CD4-positive, alpha-beta T cell treated with Interferon alpha-2 for 1 hour (primary cell): ENCODE data around the gene BET1L.
A peak's percentile ranks its signal among the peaks of the same experiment; 100 is the strongest.
"Not testable (repeated sequence)": the region's sequence is repeated elsewhere in the genome, so short reads cannot be mapped to it uniquely, and the experiment has no call there.

Source experiments
- DNase-seq, 2 donors: peaks; one replicate each; pipeline ENCODE4 v3.0.0-alpha.2; 2020 to 2022

Gene BET1L

GRCh38 chr11:191490-192478 is 15.4 kb downstream of the BET1L start:
- peak; percentile 40 to 50 for DNase-seq

GRCh38 chr11:190546-190945 is 16.7 kb downstream of the BET1L start:
- DNase-seq, result peak in 1 of 2 donors; percentile 0

- DNase-seq, result peak in 1 of 2 donors; percentile 65
These were observed 17.3 kb downstream of the BET1L start for GRCh38 chr11:189843-190311.

GRCh38 chr11:189200-189783 is 17.9 kb downstream of the BET1L start:
- DNase-seq, result peak in 1 of 2 donors; percentile 0

GRCh38 chr11:180242-180641 is 27.0 kb downstream of the BET1L start:
- DNase-seq, result not testable (repeated sequence)
